Retinal pigment epithelial cell (primary cell): ENCODE data around the gene CTDSPL.

Experiments used
- DNase-seq: peaks from one replicate; pipeline ENCODE4 v3.0.0-alpha.2; 2010; ENCODE audit warnings: low read depth
- H3K4me3 ChIP-seq: 2 replicates; pipeline ENCODE4 v1.5.1; 2011; ENCODE audit warnings: mild to moderate bottlenecking, low read length, control low read depth, moderate library complexity
- TF ChIP-seq, protein P1 (sequence below): conservative IDR thresholded peaks from 2 replicates; pipeline ENCODE4 v1.5.1; 2011; ENCODE audit warnings: low read depth, low read length, control low read depth, inconsistent platforms

The CTDSPL gene

GRCh38 chr3:37904601-37905000 is 42.9 kb downstream of the CTDSPL start:
- no peak for DNase-seq
- TF ChIP-seq, protein P1, sequence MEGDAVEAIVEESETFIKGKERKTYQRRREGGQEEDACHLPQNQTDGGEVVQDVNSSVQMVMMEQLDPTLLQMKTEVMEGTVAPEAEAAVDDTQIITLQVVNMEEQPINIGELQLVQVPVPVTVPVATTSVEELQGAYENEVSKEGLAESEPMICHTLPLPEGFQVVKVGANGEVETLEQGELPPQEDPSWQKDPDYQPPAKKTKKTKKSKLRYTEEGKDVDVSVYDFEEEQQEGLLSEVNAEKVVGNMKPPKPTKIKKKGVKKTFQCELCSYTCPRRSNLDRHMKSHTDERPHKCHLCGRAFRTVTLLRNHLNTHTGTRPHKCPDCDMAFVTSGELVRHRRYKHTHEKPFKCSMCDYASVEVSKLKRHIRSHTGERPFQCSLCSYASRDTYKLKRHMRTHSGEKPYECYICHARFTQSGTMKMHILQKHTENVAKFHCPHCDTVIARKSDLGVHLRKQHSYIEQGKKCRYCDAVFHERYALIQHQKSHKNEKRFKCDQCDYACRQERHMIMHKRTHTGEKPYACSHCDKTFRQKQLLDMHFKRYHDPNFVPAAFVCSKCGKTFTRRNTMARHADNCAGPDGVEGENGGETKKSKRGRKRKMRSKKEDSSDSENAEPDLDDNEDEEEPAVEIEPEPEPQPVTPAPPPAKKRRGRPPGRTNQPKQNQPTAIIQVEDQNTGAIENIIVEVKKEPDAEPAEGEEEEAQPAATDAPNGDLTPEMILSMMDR: no peak
- no peak overlapping the region for H3K4me3 ChIP-seq

GRCh38 chr3:37905346-37905745 is 43.7 kb downstream of the CTDSPL start:
- TF ChIP-seq, protein P1: no peak
- no peak overlapping the region for H3K4me3 ChIP-seq
- DNase-seq: no peak

- no peak for DNase-seq
- TF ChIP-seq, protein P1: no peak
- H3K4me3 ChIP-seq: no peak overlapping the region
Measured at GRCh38 chr3:37905987-37906674, 44.5 kb downstream of the CTDSPL start.

GRCh38 chr3:37906734-37907282 is 45.1 kb downstream of the CTDSPL start:
- TF ChIP-seq, protein P1: no peak
- no peak overlapping the region for H3K4me3 ChIP-seq
- no peak for DNase-seq

GRCh38 chr3:37907371-37907770 is 45.7 kb downstream of the CTDSPL start:
- TF ChIP-seq, protein P1: no peak
- H3K4me3 ChIP-seq: no peak overlapping the region
- no peak for DNase-seq

DNA sequence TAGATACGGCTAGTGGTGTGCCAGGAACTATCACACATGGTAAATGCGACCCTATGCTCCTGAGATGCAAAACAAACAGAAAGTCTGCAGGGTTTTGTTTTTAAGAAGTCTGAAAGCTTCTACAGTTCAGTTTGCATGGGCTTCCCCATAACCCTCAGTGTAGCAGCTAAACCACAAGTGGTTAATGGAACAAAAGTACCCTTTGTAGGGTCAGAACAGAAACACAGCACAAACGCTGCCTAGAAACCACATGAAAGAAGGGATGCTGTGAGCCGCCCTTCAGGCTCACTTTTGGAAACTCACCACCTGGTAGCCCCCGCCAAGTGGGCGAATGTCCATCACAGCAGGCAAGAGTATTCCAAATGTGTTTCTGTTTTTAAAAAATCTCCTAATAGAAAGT is 46.2 kb downstream of the CTDSPL start:
- no peak for DNase-seq
- TF ChIP-seq, protein P1: no peak
- no peak overlapping the region for H3K4me3 ChIP-seq
